Activated CD4-positive, alpha-beta T cell treated with anti-CD3 and anti-CD28 coated beads, Interleukin-2, Interleukin-4, amounts not matched to agents 100 ng/mL and 50 ng/mL, durations not matched to agents 16 hours and 8 hours (primary cell): ENCODE results near the gene HNMT.
A peak's percentile ranks its signal among the peaks of the same experiment; 100 is the strongest.
"Not testable (repeated sequence)": the region's sequence is repeated elsewhere in the genome, so short reads cannot be mapped to it uniquely, and the experiment has no call there.

ENCODE experiments used
- DNase-seq: peaks from one replicate; pipeline ENCODE4 v3.0.0-alpha.2; 2020; ENCODE audit warnings: low spot score

Gene HNMT

GRCh38 chr2:137946227-137946626 lies 18.0 kb upstream of the HNMT start:
- DNase-seq, result no peak

GRCh38 chr2:137947032-137947727 lies 17.1 kb upstream of the HNMT start:
- no peak for DNase-seq

- peak; percentile 5 for DNase-seq
Observed at GRCh38 chr2:137947728-137948336, 16.4 kb upstream of the HNMT start.

GRCh38 chr2:137948894-137949293 lies 15.4 kb upstream of the HNMT start:
- DNase-seq, result no peak

- no peak for DNase-seq
Observed at GRCh38 chr2:137950238-137950637, 14.0 kb upstream of the HNMT start.

- no peak for DNase-seq
Observed at GRCh38 chr2:137951586-137951985, 12.7 kb upstream of the HNMT start.

- no peak for DNase-seq
Observed at GRCh38 chr2:137952586-137953129, 11.6 kb upstream of the HNMT start.

GRCh38 chr2:137955536-137955935 lies 8.7 kb upstream of the HNMT start:
- DNase-seq, result no peak

- no peak for DNase-seq
Observed at GRCh38 chr2:137957033-137957432, 7.2 kb upstream of the HNMT start.

- DNase-seq, result no peak
Observed at GRCh38 chr2:137959166-137959565, 5.1 kb upstream of the HNMT start.

- no peak for DNase-seq
Observed at GRCh38 chr2:137960223-137960622, 4.0 kb upstream of the HNMT start.

GRCh38 chr2:137961602-137962001 lies 2.7 kb upstream of the HNMT start:
- DNase-seq, result no peak

- DNase-seq, result no peak
Observed at GRCh38 chr2:137963535-137964065, 673 bp upstream of the HNMT start.

- DNase-seq, result no peak
Observed at GRCh38 chr2:137964859-137965459, 686 bp downstream of the HNMT start.

GRCh38 chr2:137966043-137966442 lies 1.8 kb downstream of the HNMT start:
- DNase-seq, result no peak

- no peak for DNase-seq
Observed at GRCh38 chr2:137967042-137967441, 2.8 kb downstream of the HNMT start.

GRCh38 chr2:137968477-137969417 lies 4.5 kb downstream of the HNMT start:
- DNase-seq, result no peak

GRCh38 chr2:137969418-137969765 lies 5.1 kb downstream of the HNMT start:
- no peak for DNase-seq

GRCh38 chr2:137969876-137970275 lies 5.6 kb downstream of the HNMT start:
- no peak for DNase-seq

- not testable (repeated sequence) for DNase-seq
Observed at GRCh38 chr2:137971259-137971658, 7.0 kb downstream of the HNMT start.

GRCh38 chr2:137973280-137973679 lies 9.0 kb downstream of the HNMT start:
- no peak for DNase-seq
